GM12873 (cell line): Measurements from ENCODE around the gene IGFALS.

Experiments used
- CTCF ChIP-seq: IDR thresholded peaks from 2 replicates; pipeline ENCODE4 v1.5.1; 2012; ENCODE audit warnings: low read depth, mild to moderate bottlenecking, moderate library complexity, low read length, control low read depth; ENCODE audit not compliant: insufficient read depth; ENCODE audit errors: missing control alignments

IGFALS gene

GRCh38 chr16:1759511-1759910 is 34.0 kb downstream of the IGFALS start:
- TF ChIP-seq CTCF: no peak

GRCh38 chr16:1758923-1759322 is 34.6 kb downstream of the IGFALS start:
- no peak for TF ChIP-seq CTCF

- TF ChIP-seq CTCF: no peak
Observed at GRCh38 chr16:1757714-1758461, 35.6 kb downstream of the IGFALS start.

- no peak for TF ChIP-seq CTCF
Observed at GRCh38 chr16:1754204-1754603, 39.3 kb downstream of the IGFALS start.

- TF ChIP-seq CTCF: no peak
Observed at GRCh38 chr16:1752853-1753252, 40.7 kb downstream of the IGFALS start.

GRCh38 chr16:1751946-1752345 is 41.6 kb downstream of the IGFALS start:
- TF ChIP-seq CTCF: no peak

- TF ChIP-seq CTCF: no peak
Observed at GRCh38 chr16:1749152-1750117, 44.1 kb downstream of the IGFALS start.
